SK-N-SH (cell line): ENCODE data around the gene IMPG1. TPM values are rescaled to one million over a fixed set of nuclear protein-coding genes. Genes with fewer than 3 reads are reported as not detected.

Experiments
- CTCF ChIA-PET: fragments of 300-600, 350-600 bp; formaldehyde crosslinking; extraction: SDS; loops from one replicate; lab custom pipeline; 2021; lab: Yijun Ruan, JAX
- POLR2A ChIA-PET: fragments of 350-600 bp; sonication (Branson Sonifier 250); formaldehyde crosslinking; extraction: SDS; loops from one replicate; lab custom pipeline; 2020; ENCODE audit warnings: antibody characterized with exemption, inconsistent platforms; lab: Yijun Ruan, JAX
- DNase-seq: peaks from one replicate; pipeline ENCODE4 v3.0.0; 2012
- H2AFZ ChIP-seq: fragments of 200-600 bp; sonication (generic); 2 replicates; pipeline ENCODE4 v1.8.1; 2016; ENCODE audit warnings: antibody characterized with exemption, mild to moderate bottlenecking, low read depth
- H3F3A ChIP-seq: fragments of 200-600 bp; sonication (generic); replicated peaks from 2 replicates; pipeline ENCODE3; 2016; ENCODE audit warnings: antibody characterized with exemption, mild to moderate bottlenecking; ENCODE audit not compliant: insufficient read depth
- H3K27ac ChIP-seq, 2 experiments: fragments of 200-500 bp in 1 of 2; fragments of 200-600 bp in 1 of 2; sonication (Bioruptor generic) in 1 of 2; sonication (generic), shearing (Covaris generic) in 1 of 2; 2 replicates each; pipeline versions ENCODE4 v1.5.1 to v1.6.1; 2014 to 2016; ENCODE audit warnings: low read depth in 2 of 2, inconsistent platforms in 1 of 2, low read length in 1 of 2, mild to moderate bottlenecking in 1 of 2, mixed read lengths in 1 of 2
- H3K27me3 ChIP-seq: fragments of 200-600 bp; sonication (generic), shearing (Covaris generic); 2 replicates; pipeline ENCODE4 v1.6.1; 2016; ENCODE audit warnings: mixed run types; ENCODE audit not compliant: insufficient read depth
- H3K36me3 ChIP-seq, 2 experiments: fragments of 200-500 bp in 1 of 2; fragments of 200-600 bp in 1 of 2; sonication (Bioruptor generic) in 1 of 2; sonication (generic) in 1 of 2; replicated peaks in 1 of 2; 2 replicates each; pipeline versions ENCODE3 to v1.5.1; 2014 to 2016; ENCODE audit warnings: low read length in 1 of 2, mild to moderate bottlenecking in 1 of 2; ENCODE audit not compliant: insufficient read depth in 2 of 2, control insufficient read depth in 1 of 2
- H3K4me1 ChIP-seq, 2 experiments: fragments of 200-500 bp in 1 of 2; fragments of 200-600 bp in 1 of 2; sonication (Bioruptor generic) in 1 of 2; sonication (generic), shearing (Covaris generic) in 1 of 2; 2 replicates each; pipeline versions ENCODE4 v1.5.1 to v1.6.1; 2014 to 2016; ENCODE audit warnings: low read depth in 1 of 2, low read length in 1 of 2, mixed run types in 1 of 2; ENCODE audit not compliant: insufficient read depth in 2 of 2, control insufficient read depth in 1 of 2
- H3K4me2 ChIP-seq: fragments of 200-600 bp; sonication (generic), shearing (Covaris generic); 2 replicates; pipeline ENCODE4 v1.6.1; 2017; ENCODE audit warnings: mixed run types
- H3K4me3 ChIP-seq, 2 experiments: fragments of 200-500 bp in 1 of 2; fragments of 200-600 bp in 1 of 2; sonication (Bioruptor generic) in 1 of 2; sonication (generic), shearing (Covaris generic) in 1 of 2; 2 replicates each; pipeline versions ENCODE4 v1.5.1 to v1.8.1; 2014 to 2016; ENCODE audit warnings: low read depth in 2 of 2, inconsistent platforms in 1 of 2, low read length in 1 of 2, mild to moderate bottlenecking in 1 of 2, mixed read lengths in 1 of 2, moderate library complexity in 1 of 2
- H3K79me2 ChIP-seq: fragments of 200-600 bp; sonication (generic); 2 replicates; pipeline ENCODE4 v1.8.1; 2017; ENCODE audit warnings: mild to moderate bottlenecking; ENCODE audit not compliant: insufficient read depth
- H3K9ac ChIP-seq: fragments of 200-600 bp; sonication (generic); 2 replicates; pipeline ENCODE4 v1.6.1; 2017; ENCODE audit warnings: mixed run types
- H3K9me2 ChIP-seq: fragments of 200-600 bp; sonication (generic); 2 replicates; pipeline ENCODE4 v1.6.1; 2017; ENCODE audit warnings: mixed run types
- H3K9me3 ChIP-seq: fragments of 200-600 bp; sonication (generic); 2 replicates; pipeline ENCODE4 v1.6.1; 2017; ENCODE audit warnings: mixed run types, mild to moderate bottlenecking, moderate library complexity
- H4K20me1 ChIP-seq: fragments of 200-600 bp; sonication (generic); 2 replicates; pipeline ENCODE4 v1.6.1; 2017; ENCODE audit warnings: mild to moderate bottlenecking, mixed run types; ENCODE audit not compliant: insufficient read depth
- ELF1 ChIP-seq: IDR thresholded peaks from 2 replicates; pipeline ENCODE4 v1.4.0; 2012
- EP300 ChIP-seq, 2 experiments: IDR thresholded peaks; 2 replicates each; pipeline versions ENCODE4 v1.4.0 to v1.6.1; 2012; ENCODE audit warnings: borderline replicate concordance in 1 of 2, low read depth in 1 of 2, low read length in 1 of 2
- FOSL2 ChIP-seq: IDR thresholded peaks from 2 replicates; pipeline ENCODE4 v1.4.0; 2012; ENCODE audit warnings: low read depth, mild to moderate bottlenecking, moderate library complexity, borderline replicate concordance
- FOXJ3 ChIP-seq: sonication (generic); formaldehyde crosslinking; IDR thresholded peaks from 2 replicates; pipeline ENCODE4 v1.5.1; 2020; ENCODE audit warnings: mild to moderate bottlenecking, missing genetic modification reagents
- POLR2AphosphoS5 ChIP-seq: IDR thresholded peaks from 2 replicates; pipeline ENCODE4 v1.6.1; 2012; ENCODE audit warnings: low read depth, low read length
- SIN3A ChIP-seq: IDR thresholded peaks from 2 replicates; pipeline ENCODE4 v1.6.1; 2012; ENCODE audit warnings: low read depth, mild to moderate bottlenecking, low read length, moderate library complexity, borderline replicate concordance
- TCF12 ChIP-seq: IDR thresholded peaks from 2 replicates; pipeline ENCODE4 v1.4.0; 2012
- USF2 ChIP-seq: fragments of 150-350 bp; IDR thresholded peaks from 2 replicates; pipeline ENCODE4 v1.6.1; 2017; ENCODE audit warnings: antibody characterized with exemption, low read length, low read depth, borderline replicate concordance
- WGBS: methylation state at CpG from one replicate; pipeline ENCODE4 v1.1.6; 2017; ENCODE audit warnings: low lambda C conversion rate; 5-methylcytosine and 5-hydroxymethylcytosine counted together
- polyA plus RNA-seq, 3 experiments: library from polyadenylated mRNA; depleted of rRNA; stranded (reverse); fragments of >200 nt; gene quantifications; 2 replicates each; pipeline ENCODE4 v1.2.3, GENCODE V29; 2012
- TF ChIP-seq, protein P1 (sequence below): fragments of 150-350 bp; IDR thresholded peaks from 2 replicates; pipeline ENCODE4 v1.6.1; 2016; ENCODE audit warnings: mild to moderate bottlenecking, low read depth, low read length
- TF ChIP-seq, protein P2 (sequence below): fragments of 200-600 bp; sonication (generic); IDR thresholded peaks from 2 replicates; pipeline ENCODE4 v1.6.1; 2017; ENCODE audit warnings: antibody characterized with exemption, mild to moderate bottlenecking, moderate library complexity

IMPG1 gene
- polyA plus RNA-seq, 1 of the 3 experiments (the other 2 are of a cell fraction): not detected

GRCh38 chr6:75932067-75932466 is 140.4 kb downstream of the IMPG1 start (continued):
- TF ChIP-seq, protein P1, sequence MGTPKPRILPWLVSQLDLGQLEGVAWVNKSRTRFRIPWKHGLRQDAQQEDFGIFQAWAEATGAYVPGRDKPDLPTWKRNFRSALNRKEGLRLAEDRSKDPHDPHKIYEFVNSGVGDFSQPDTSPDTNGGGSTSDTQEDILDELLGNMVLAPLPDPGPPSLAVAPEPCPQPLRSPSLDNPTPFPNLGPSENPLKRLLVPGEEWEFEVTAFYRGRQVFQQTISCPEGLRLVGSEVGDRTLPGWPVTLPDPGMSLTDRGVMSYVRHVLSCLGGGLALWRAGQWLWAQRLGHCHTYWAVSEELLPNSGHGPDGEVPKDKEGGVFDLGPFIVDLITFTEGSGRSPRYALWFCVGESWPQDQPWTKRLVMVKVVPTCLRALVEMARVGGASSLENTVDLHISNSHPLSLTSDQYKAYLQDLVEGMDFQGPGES: no peak
- TF ChIP-seq FOXJ3 (CRISPR knock-in tag): no peak
- TF ChIP-seq SIN3A: no peak

DNA sequence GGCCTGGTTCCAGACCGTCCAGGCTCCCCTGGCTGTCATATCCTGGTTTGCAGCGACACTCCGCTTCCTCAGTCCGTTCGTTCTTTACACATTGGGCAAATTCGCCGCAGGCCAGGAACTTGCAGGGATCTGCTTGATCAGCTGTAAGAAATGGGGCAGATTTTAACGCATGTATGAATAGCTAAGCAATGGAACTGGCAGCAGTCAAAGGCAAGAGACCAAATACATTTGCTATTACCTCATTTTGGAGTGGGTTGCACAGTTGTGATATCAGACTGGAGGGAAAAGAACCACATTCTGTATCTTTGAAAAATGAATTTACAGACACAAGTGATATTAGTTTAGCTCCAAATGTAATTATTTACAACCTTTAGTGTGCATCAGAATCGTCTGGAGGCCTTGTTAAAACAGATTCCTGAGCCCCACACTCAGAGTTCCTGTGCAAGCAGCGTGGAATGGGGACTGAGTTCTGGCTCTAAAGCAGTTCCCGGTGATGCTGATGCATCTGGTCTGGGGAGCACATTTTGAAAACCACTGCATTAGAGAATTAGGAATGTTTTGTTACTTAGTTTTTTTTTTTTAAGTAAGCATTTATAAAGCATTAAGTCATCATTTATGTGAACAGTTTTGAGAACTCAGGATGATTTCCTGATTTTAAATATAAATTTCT is 141.3 kb downstream of the IMPG1 start:
- H3K4me3 ChIP-seq: no peak overlapping the region
- H3K9me3 ChIP-seq: no peaks in the 10 kb centered on the region
- H3K27ac ChIP-seq: no peak overlapping the region
- no peaks in the 10 kb centered on the region for H4K20me1 ChIP-seq
- ChIA-PET CTCF (interaction anchor here (0.7 to 2.0 kb wide), 7 partner anchors 10 to 1526 kb away, joined by 3 to 9 read pairs (median 6); no protein-coding TSS in a partner anchor), POLR2A (no interaction called here)
- no peak for DNase-seq
- no peak overlapping the region for H2AFZ ChIP-seq
- H3K9ac ChIP-seq: no peak overlapping the region
- no peak overlapping the region for H3K4me2 ChIP-seq
- no peaks in the 10 kb centered on the region for H3K27me3 ChIP-seq
- no peaks in the 10 kb centered on the region for H3F3A ChIP-seq
- no peaks in the 10 kb centered on the region for H3K79me2 ChIP-seq
- H3K36me3 ChIP-seq: no peaks in the 10 kb centered on the region
- WGBS: 77% methylated on average over 11 of the region's 11 CpGs
- TF ChIP-seq EP300 (IDR thresholded peaks at IDR 0.05; ENCODE audit: borderline replicate concordance in 1 of 2, low read depth in 1 of 2, low read length in 1 of 2): no peak
- no peak for TF ChIP-seq USF2
- TF ChIP-seq ELF1: no peak
- no peak for TF ChIP-seq FOSL2
- no peak for TF ChIP-seq POLR2AphosphoS5
- TF ChIP-seq, protein P2, sequence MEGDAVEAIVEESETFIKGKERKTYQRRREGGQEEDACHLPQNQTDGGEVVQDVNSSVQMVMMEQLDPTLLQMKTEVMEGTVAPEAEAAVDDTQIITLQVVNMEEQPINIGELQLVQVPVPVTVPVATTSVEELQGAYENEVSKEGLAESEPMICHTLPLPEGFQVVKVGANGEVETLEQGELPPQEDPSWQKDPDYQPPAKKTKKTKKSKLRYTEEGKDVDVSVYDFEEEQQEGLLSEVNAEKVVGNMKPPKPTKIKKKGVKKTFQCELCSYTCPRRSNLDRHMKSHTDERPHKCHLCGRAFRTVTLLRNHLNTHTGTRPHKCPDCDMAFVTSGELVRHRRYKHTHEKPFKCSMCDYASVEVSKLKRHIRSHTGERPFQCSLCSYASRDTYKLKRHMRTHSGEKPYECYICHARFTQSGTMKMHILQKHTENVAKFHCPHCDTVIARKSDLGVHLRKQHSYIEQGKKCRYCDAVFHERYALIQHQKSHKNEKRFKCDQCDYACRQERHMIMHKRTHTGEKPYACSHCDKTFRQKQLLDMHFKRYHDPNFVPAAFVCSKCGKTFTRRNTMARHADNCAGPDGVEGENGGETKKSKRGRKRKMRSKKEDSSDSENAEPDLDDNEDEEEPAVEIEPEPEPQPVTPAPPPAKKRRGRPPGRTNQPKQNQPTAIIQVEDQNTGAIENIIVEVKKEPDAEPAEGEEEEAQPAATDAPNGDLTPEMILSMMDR: no peak
- TF ChIP-seq TCF12: no peak
- peaks cover 0 to 9% of the 10 kb centered on the region in 2 experiments; a peak in 1 of 4 replicates for H3K4me1 ChIP-seq
- H3K9me2 ChIP-seq: no peaks in the 10 kb centered on the region
